GM23338 (cell line): ENCODE measurements around the gene SLC8A1. TPM values are rescaled to one million over a fixed set of nuclear protein-coding genes. Genes with fewer than 3 reads are reported as not detected.
"Not testable (repeated sequence)": the region's sequence is repeated elsewhere in the genome, so short reads cannot be mapped to it uniquely, and the experiment has no call there.

Experiments
- ATAC-seq: fragments of 200-7000 bp; cut with Tn5 transposase; 3 replicates; pipeline ENCODE4 v1.9.1; 2020
- DNase-seq: peaks from one replicate; pipeline ENCODE4 v3.0.0-alpha.2; 2015; ENCODE audit warnings: low spot score
- H2AFZ ChIP-seq: fragments of 200-600 bp; sonication (generic); 2 replicates; pipeline ENCODE4 v1.8.0; 2016; ENCODE audit warnings: antibody characterized with exemption, mild to moderate bottlenecking, moderate library complexity
- H3F3A ChIP-seq: fragments of 200-600 bp; sonication (generic); replicated peaks from 2 replicates; pipeline ENCODE4 v1.8.0; 2017; ENCODE audit warnings: antibody characterized with exemption, mixed run types, low read depth
- H3K27ac ChIP-seq: fragments of 200-600 bp; sonication (generic); 2 replicates; pipeline ENCODE4 v1.6.1; 2016; ENCODE audit warnings: low read depth
- H3K27me3 ChIP-seq: fragments of 200-600 bp; sonication (generic); 2 replicates; pipeline ENCODE4 v1.8.0; 2016; ENCODE audit warnings: mild to moderate bottlenecking, mixed run types, moderate library complexity; ENCODE audit not compliant: insufficient read depth
- H3K36me3 ChIP-seq: fragments of 200-600 bp; sonication (generic); 2 replicates; pipeline ENCODE4 v1.8.0; 2016; ENCODE audit warnings: mild to moderate bottlenecking; ENCODE audit not compliant: insufficient read depth
- H3K4me1 ChIP-seq: fragments of 200-600 bp; sonication (generic); 2 replicates; pipeline ENCODE4 v1.8.0; 2016; ENCODE audit warnings: mild to moderate bottlenecking, moderate library complexity; ENCODE audit not compliant: insufficient read depth
- H3K4me2 ChIP-seq: fragments of 200-600 bp; sonication (generic); 2 replicates; pipeline ENCODE4 v1.7.1; 2017; ENCODE audit warnings: mixed run types
- H3K4me3 ChIP-seq: fragments of 200-600 bp; sonication (generic); 2 replicates; pipeline ENCODE4 v1.6.1; 2016; ENCODE audit warnings: mixed run types
- H3K79me2 ChIP-seq: fragments of 200-600 bp; sonication (generic); replicated peaks from 2 replicates; pipeline ENCODE4 v1.8.0; 2017; ENCODE audit warnings: mild to moderate bottlenecking; ENCODE audit not compliant: insufficient read depth
- H3K9me2 ChIP-seq: fragments of 200-600 bp; sonication (generic); 2 replicates; pipeline ENCODE4 v1.8.0; 2017; ENCODE audit not compliant: insufficient read depth
- H4K20me1 ChIP-seq: fragments of 200-600 bp; sonication (generic); replicated peaks from 2 replicates; pipeline ENCODE4 v1.8.0; 2017; ENCODE audit warnings: mild to moderate bottlenecking; ENCODE audit not compliant: insufficient read depth
- H3K27ac Mint-ChIP-seq: 2 replicates; pipeline ENCODE4 v1.8.0; 2020; ENCODE audit warnings: inconsistent platforms, mild to moderate bottlenecking, moderate library complexity, mixed read lengths
- H3K27me3 Mint-ChIP-seq: 3 replicates; pipeline ENCODE4 v1.8.0; 2022; ENCODE audit warnings: low read depth, mild to moderate bottlenecking, moderate library complexity, mixed read lengths, inconsistent platforms; ENCODE audit not compliant: insufficient read depth, poor library complexity
- H3K36me3 Mint-ChIP-seq: 3 replicates; pipeline ENCODE4 v1.8.0; 2021; ENCODE audit warnings: low read depth, mild to moderate bottlenecking, inconsistent platforms, moderate library complexity, mixed read lengths
- H3K4me1 Mint-ChIP-seq: 3 replicates; pipeline ENCODE4 v1.8.0; 2020; ENCODE audit warnings: mild to moderate bottlenecking, inconsistent platforms, mixed read lengths
- H3K4me3 Mint-ChIP-seq: 3 replicates; pipeline ENCODE4 v1.8.0; 2021; ENCODE audit warnings: moderate library complexity, mild to moderate bottlenecking, inconsistent platforms, mixed read lengths
- H3K9me3 Mint-ChIP-seq: 3 replicates; pipeline ENCODE4 v1.8.0; 2020; ENCODE audit warnings: moderate library complexity, mild to moderate bottlenecking, inconsistent platforms, mixed read lengths
- CTCF ChIP-seq, 2 experiments: fragments of 200-600 bp in 1 of 2; sonication (generic) in 1 of 2; conservative IDR thresholded peaks; 2 replicates each; pipeline versions ENCODE4 v1.5.1 to v1.6.1; 2016 to 2017; ENCODE audit warnings: antibody characterized with exemption in 2 of 2, low read depth in 2 of 2, mild to moderate bottlenecking in 2 of 2, moderate library complexity in 1 of 2
- JUNB ChIP-seq: IDR thresholded peaks from one replicate; pipeline ENCODE4 v1.6.1; 2016; ENCODE audit warnings: antibody characterized with exemption; ENCODE audit not compliant: unreplicated experiment
- STAT1 ChIP-seq: IDR thresholded peaks from one replicate; pipeline ENCODE4 v1.6.1; 2016; ENCODE audit warnings: antibody characterized with exemption; ENCODE audit not compliant: unreplicated experiment
- ZNF462 ChIP-seq: fragments of 250-450 bp; sonication (Bioruptor Pico); IDR thresholded peaks from 2 replicates; pipeline ENCODE4 v1.5.0; 2020; ENCODE audit warnings: mild to moderate bottlenecking, moderate library complexity
- polyA plus RNA-seq: library from polyadenylated mRNA; unstranded; fragments of >200 nt; fragmentation: Nextera tagmentation; extraction: Ambion mirVana; gene quantifications from 2 replicates; pipeline ENCODE4 v1.2.1, GENCODE V29; 2016
- total RNA-seq: library from RNA; depleted of rRNA; stranded (reverse); fragments of >200 nt; shearing (Covaris generic); gene quantifications from 2 replicates; pipeline ENCODE4 v1.2.3, GENCODE V29; 2014

SLC8A1 gene
- total and polyA plus RNA-seq, 2 experiments from 2014 or later, result 2.5 to 3.3 TPM

- not testable (repeated sequence) for H3K36me3 Mint-ChIP-seq, H3K36me3 ChIP-seq, H3F3A ChIP-seq, DNase-seq, H3K27me3 Mint-ChIP-seq, H3K27ac Mint-ChIP-seq, ATAC-seq, H3K4me3 Mint-ChIP-seq, H3K4me3 ChIP-seq, H3K27me3 ChIP-seq, H3K4me1 ChIP-seq, H3K79me2 ChIP-seq, H3K4me2 ChIP-seq, H3K27ac ChIP-seq, H4K20me1 ChIP-seq, H2AFZ ChIP-seq
- 0 out of 2 replicates have a peak, but pooled peaks cover 12% of the 10 kb centered on the region for H3K9me2 ChIP-seq
- Mint-ChIP-seq H3K9me3 (peaks cover 20% of the 10 kb centered on the region), H3K4me1 (peaks cover 12% of the 10 kb centered on the region; the same call in 2 of the 3 replicates)
Measured at GRCh38 chr2:40073336-40073735, 378.6 kb downstream of the SLC8A1 start.

GRCh38 chr2:40072442-40073232 is 379.3 kb downstream of the SLC8A1 start:
- peaks cover 20% of the 10 kb centered on the region for H3K9me3 Mint-ChIP-seq
- Histone ChIP-seq H3K4me1 (peaks cover 8% of the 10 kb centered on the region; the same call in 1 of the 2 replicates), H3F3A (no peaks in the 10 kb centered on the region), H3K4me2 (no peak overlapping the region), H3K9me2 (0 out of 2 replicates have a peak, but pooled peaks cover 12% of the 10 kb centered on the region), H3K27ac (no peak overlapping the region), H3K79me2 (no peaks in the 10 kb centered on the region), H4K20me1 (no peaks in the 10 kb centered on the region), H3K4me3 (no peak overlapping the region), H2AFZ (0 out of 2 replicates have a peak overlapping the region, but pooled peaks have one; percentile 32), H3K27me3 (no peaks in the 10 kb centered on the region), H3K36me3 (no peaks in the 10 kb centered on the region)
- peaks cover 12% of the 10 kb centered on the region; the same call in 2 of the 3 replicates for H3K4me1 Mint-ChIP-seq
- ATAC-seq (no peak), DNase-seq (no peak)
- H3K4me3 Mint-ChIP-seq, result no peak overlapping the region
- H3K27me3 Mint-ChIP-seq, result no peaks in the 10 kb centered on the region
- H3K27ac Mint-ChIP-seq, result no peak overlapping the region
- TF ChIP-seq STAT1 (no peak), CTCF (conservative IDR thresholded peaks at IDR 0.05; ENCODE audit: low read depth in 2 of 2) (0 out of 4 replicates have a peak, but pooled peaks of 1 of the 2 experiments have one; percentile 14)
- peaks cover 5% of the 10 kb centered on the region; the same call in 1 of the 3 replicates for H3K36me3 Mint-ChIP-seq

- Histone ChIP-seq H4K20me1 (no peaks in the 10 kb centered on the region), H3K36me3 (no peaks in the 10 kb centered on the region), H3K27ac (no peak overlapping the region), H3K4me1 (no peaks in the 10 kb centered on the region), H3F3A (no peaks in the 10 kb centered on the region), H3K4me2 (no peak overlapping the region), H3K4me3 (no peak overlapping the region), H2AFZ (0 out of 2 replicates have a peak overlapping the region, but pooled peaks have one; percentile 59), H3K9me2 (no peaks in the 10 kb centered on the region), H3K79me2 (no peaks in the 10 kb centered on the region), H3K27me3 (no peaks in the 10 kb centered on the region)
- H3K27me3 Mint-ChIP-seq, result peaks cover 2% of the 10 kb centered on the region
- no peaks in the 10 kb centered on the region for H3K4me1 Mint-ChIP-seq
- no peak overlapping the region for H3K27ac Mint-ChIP-seq
- peaks cover 18% of the 10 kb centered on the region for H3K9me3 Mint-ChIP-seq
- DNase-seq, result no peak
- no peak for ATAC-seq
- H3K36me3 Mint-ChIP-seq, result peaks cover 12% of the 10 kb centered on the region
- H3K4me3 Mint-ChIP-seq, result no peak overlapping the region
- no peak for TF ChIP-seq ZNF462
- TF ChIP-seq JUNB, result no peak
Measured at GRCh38 chr2:40062381-40062780, 389.5 kb downstream of the SLC8A1 start.
